HepG2 (cell line): Measurements from ENCODE around the gene SP8. TPM values are rescaled to one million over a fixed set of nuclear protein-coding genes. Genes with fewer than 3 reads are reported as not detected.

Source experiments
- ATAC-seq: fragments of 200-7000 bp; cut with Tn5 transposase; 3 replicates; pipeline ENCODE4 v1.9.1; 2020; ENCODE audit warnings: mild to moderate bottlenecking, moderate library complexity
- BruUV-seq: library from RNA; stranded (reverse); fragments of 400-500 nt; replicated peaks from 2 replicates; lab custom pipeline; 2021; lab: Mats Ljungman, UMichigan
- CTCF ChIA-PET: fragments of 300-600 bp; formaldehyde crosslinking; extraction: SDS; loops from one replicate; lab custom pipeline; 2021; ENCODE audit warnings: low total read pairs, inconsistent platforms, low intra/inter-chr PET ratio; lab: Yijun Ruan, JAX
- POLR2A ChIA-PET: fragments of 350-600 bp; sonication (Branson Sonifier 250); formaldehyde crosslinking; loops from one replicate; lab custom pipeline; 2020; ENCODE audit warnings: antibody characterized with exemption, inconsistent platforms; lab: Yijun Ruan, JAX
- DNase-seq: peaks from one replicate; pipeline ENCODE4 v3.0.0-alpha.2; 2015; ENCODE audit warnings: low spot score
- FAIRE-seq: peaks from 3 replicates; lab custom pipeline; 2011; peaks lifted over from hg19 to GRCh38; lab: Jason Lieb, UNC
- H2AFZ ChIP-seq: one replicate; pipeline ENCODE4 v1.6.1; 2011; ENCODE audit warnings: low read length, inconsistent platforms
- H3K27ac ChIP-seq: fragments of 300-600 bp; 3 replicates; pipeline ENCODE4 v1.8.0; 2011; ENCODE audit warnings: mixed run types, mild to moderate bottlenecking, mixed read lengths, low read length, inconsistent platforms; ENCODE audit not compliant: insufficient read depth; ENCODE audit errors: extremely low read length
- H3K27me3 ChIP-seq, 2 experiments: fragments of 200-600 bp in 1 of 2; 2 replicates in 1 of 2; 3 replicates in 1 of 2; pipeline versions ENCODE4 v1.6.0 to v1.8.0; 2011; ENCODE audit warnings: low read length in 2 of 2, mild to moderate bottlenecking in 2 of 2, moderate library complexity in 2 of 2, inconsistent platforms in 1 of 2; ENCODE audit not compliant: insufficient read depth in 2 of 2, control insufficient read depth in 1 of 2
- H3K36me3 ChIP-seq, 2 experiments: fragments of 200-600 bp in 1 of 2; replicated peaks in 1 of 2; 2 replicates in 1 of 2; 3 replicates in 1 of 2; pipeline versions ENCODE4 v1.5.1 to v1.8.0; 2011; ENCODE audit warnings: low read length in 2 of 2, inconsistent platforms in 1 of 2; ENCODE audit not compliant: insufficient read depth in 2 of 2, control insufficient read depth in 1 of 2
- H3K4me1 ChIP-seq: 2 replicates; pipeline ENCODE4 v1.5.1; 2012; ENCODE audit warnings: low read length, inconsistent platforms; ENCODE audit not compliant: insufficient read depth
- H3K4me2 ChIP-seq: 2 replicates; pipeline ENCODE4 v1.6.0; 2011; ENCODE audit warnings: low read depth, low read length, inconsistent platforms
- H3K4me3 ChIP-seq, 3 experiments: fragments of 200-600 bp in 1 of 3; sonication (generic), shearing (Covaris generic) in 1 of 3; replicated peaks in 1 of 3; 2 replicates each; pipeline ENCODE4 v1.5.1; 2011 to 2016; ENCODE audit warnings: low read length in 3 of 3, inconsistent platforms in 2 of 3, low read depth in 2 of 3, mild to moderate bottlenecking in 2 of 3, control low read depth in 1 of 3, mixed read lengths in 1 of 3; ENCODE audit not compliant: insufficient read depth in 1 of 3
- H3K79me2 ChIP-seq: one replicate; pipeline ENCODE4 v1.6.1; 2011; ENCODE audit warnings: low read length, inconsistent platforms; ENCODE audit not compliant: insufficient read depth
- H3K9ac ChIP-seq: 2 replicates; pipeline ENCODE4 v1.6.0; 2011; ENCODE audit warnings: mild to moderate bottlenecking, low read depth, low read length, inconsistent platforms; ENCODE audit not compliant: insufficient read depth
- H3K9me3 ChIP-seq: 2 replicates; pipeline ENCODE4 v1.5.1; 2012; ENCODE audit warnings: mild to moderate bottlenecking, low read length
- H4K20me1 ChIP-seq: 2 replicates; pipeline ENCODE4 v1.6.0; 2011; ENCODE audit warnings: inconsistent platforms, mild to moderate bottlenecking, low read length, moderate library complexity; ENCODE audit not compliant: insufficient read depth
- ASH2L ChIP-seq: fragments of 300-600, 200-600 bp; sonication (generic); IDR thresholded peaks from 2 replicates; pipeline ENCODE4 v1.7.0; 2017; ENCODE audit warnings: low read depth, mild to moderate bottlenecking, moderate library complexity, mixed read lengths, low read length; ENCODE audit not compliant: insufficient read length
- CC2D1A ChIP-seq: sonication (generic); formaldehyde crosslinking; IDR thresholded peaks from 2 replicates; pipeline ENCODE4 v1.8.1; 2023; ENCODE audit warnings: mild to moderate bottlenecking, missing genetic modification reagents
- FOSL1 ChIP-seq: sonication (generic); formaldehyde crosslinking; IDR thresholded peaks from 2 replicates; pipeline ENCODE4 v1.9.0; 2021; ENCODE audit warnings: missing genetic modification reagents, borderline replicate concordance
- IRX3 ChIP-seq: sonication (generic); formaldehyde crosslinking; IDR thresholded peaks from 2 replicates; pipeline ENCODE4 v1.8.1; 2023; ENCODE audit warnings: mild to moderate bottlenecking, low read depth, missing genetic modification reagents, borderline replicate concordance
- MEF2D ChIP-seq: sonication (generic); formaldehyde crosslinking; IDR thresholded peaks from 2 replicates; pipeline ENCODE4 v1.5.1; 2020; ENCODE audit warnings: mild to moderate bottlenecking, missing genetic modification reagents
- MLXIP ChIP-seq: sonication (generic); formaldehyde crosslinking; IDR thresholded peaks from 2 replicates; pipeline ENCODE4 v1.9.0; 2021; ENCODE audit warnings: missing genetic modification reagents, borderline replicate concordance
- MXD3 ChIP-seq: IDR thresholded peaks from 2 replicates; pipeline ENCODE4 v1.6.1; 2016; ENCODE audit warnings: mild to moderate bottlenecking, missing biosample characterization, missing genetic modification reagents
- TBX3 ChIP-seq: fragments of 450-650 bp; IDR thresholded peaks from 2 replicates; pipeline ENCODE4 v1.6.1; 2017; ENCODE audit warnings: antibody characterized with exemption, mild to moderate bottlenecking, inconsistent platforms, borderline replicate concordance
- UBTF ChIP-seq: sonication (generic); formaldehyde crosslinking; IDR thresholded peaks from 2 replicates; pipeline ENCODE4 v1.4.0; 2020; ENCODE audit warnings: mild to moderate bottlenecking, missing genetic modification reagents
- ZBTB44 ChIP-seq: sonication (generic); formaldehyde crosslinking; IDR thresholded peaks from 2 replicates; pipeline ENCODE4 v1.4.0; 2020; ENCODE audit warnings: missing genetic modification reagents
- ZFX ChIP-seq: sonication (generic); formaldehyde crosslinking; IDR thresholded peaks from 2 replicates; pipeline ENCODE4 v1.4.0; 2020; ENCODE audit warnings: mild to moderate bottlenecking, low read depth, missing genetic modification reagents, moderate library complexity
- ZNF530 ChIP-seq: sonication (generic); formaldehyde crosslinking; IDR thresholded peaks from 2 replicates; pipeline ENCODE4 v1.5.0; 2020; ENCODE audit warnings: low read depth, mild to moderate bottlenecking, missing genetic modification reagents
- ZNF616 ChIP-seq: sonication (generic); formaldehyde crosslinking; IDR thresholded peaks from 2 replicates; pipeline ENCODE4 v1.5.0; 2020; ENCODE audit warnings: low read depth, mild to moderate bottlenecking, missing genetic modification reagents
- ZXDC ChIP-seq: sonication (generic); formaldehyde crosslinking; IDR thresholded peaks from 2 replicates; pipeline ENCODE4 v1.5.0; 2020; ENCODE audit warnings: mild to moderate bottlenecking, missing genetic modification reagents
- WGBS: methylation state at CpG from one replicate; pipeline ENCODE4 v1.1.6; 2017; ENCODE audit warnings: low lambda C conversion rate; 5-methylcytosine and 5-hydroxymethylcytosine counted together
- in situ Hi-C: cut with HindIII; loops from 2 replicates; pipeline ENCODE4 v1.10.0; 2017; ENCODE audit warnings: low pct_unique_long_range_greater_than_20kb; ENCODE audit not compliant: extremely low pct_ligation_motif_present
- intact Hi-C: fragments of 100-400 bp; cut with micrococcal nuclease; formaldehyde crosslinking; loops from one replicate; pipeline ENCODE4 v1.10.0; 2022; ENCODE audit not compliant: unreplicated experiment
- polyA plus RNA-seq, 8 experiments: library from polyadenylated mRNA; depleted of rRNA in 3 of 8; stranded (reverse) in 7 of 8; unstranded in 1 of 8; fragments of >200 nt; fragmentation: Illumina TruSeq in 4 of 8; extraction: Trizol in 4 of 8; gene quantifications; 2 replicates each; pipeline versions ENCODE4 v1.2.1 to v1.2.3, GENCODE V29; 2011 to 2016; ENCODE audit warnings: low read depth in 4 of 8, missing spikeins in 1 of 8, mixed read lengths in 1 of 8; ENCODE audit not compliant: insufficient read depth in 1 of 8
- total RNA-seq, 5 experiments: library from RNA; depleted of rRNA; stranded (reverse); fragments of >200 nt; fragmentation: Illumina TruSeq; extraction: Trizol; gene quantifications; 2 replicates each; pipeline ENCODE4 v1.2.3, GENCODE V29; 2016; ENCODE audit warnings: low read depth in 1 of 5

SP8 gene
- total and polyA plus RNA-seq, 2 of the 13 experiments (the other 11 are each of a cell fraction or from before 2014, with no cell fraction given), result not detected

GRCh38 chr7:20742913-20743312, 43.8 kb downstream of the SP8 start:
- Histone ChIP-seq H3K36me3 (no peaks in the 10 kb centered on the region), H3K4me1 (peaks cover 31% of the 10 kb centered on the region), H3K9ac (no peak overlapping the region), H3K4me3 (no peak overlapping the region), H3K9me3 (no peaks in the 10 kb centered on the region), H2AFZ (no peak overlapping the region), H3K27ac (no peak overlapping the region), H3K27me3 (no peaks in the 10 kb centered on the region), H3K79me2 (no peaks in the 10 kb centered on the region), H3K4me2 (no peak overlapping the region), H4K20me1 (no peaks in the 10 kb centered on the region)
- FAIRE-seq, result no peak
- in situ Hi-C loops, result no loop called here
- DNase-seq, result no peak
- ChIA-PET CTCF (no interaction called here), POLR2A (no interaction called here)
- 39% methylated on average over 5 of the region's 5 CpGs for WGBS
- ATAC-seq, result no peak
- intact Hi-C loops, result no loop called here
- BruUV-seq, result no TSS peak
- no peak for TF ChIP-seq ASH2L
- TF ChIP-seq ZNF530 (CRISPR knock-in tag), result no peak
- TF ChIP-seq TBX3, result no peak
- no peak for TF ChIP-seq CC2D1A
- no peak for TF ChIP-seq ZXDC (CRISPR knock-in tag)
- TF ChIP-seq MLXIP (CRISPR knock-in tag), result no peak
- TF ChIP-seq UBTF (CRISPR knock-in tag), result no peak
- no peak for TF ChIP-seq ZNF616 (CRISPR knock-in tag)
- no peak for TF ChIP-seq MEF2D (CRISPR knock-in tag)
- TF ChIP-seq ZFX (CRISPR knock-in tag), result no peak
- TF ChIP-seq ZBTB44, result no peak
- no peak for TF ChIP-seq IRX3 (CRISPR knock-in tag)
- TF ChIP-seq MXD3 (CRISPR knock-in tag), result no peak
- no peak for TF ChIP-seq FOSL1 (CRISPR knock-in tag)
